Measurements from ENCODE around the gene TRUB1. TPM values are rescaled to one million over a fixed set of nuclear protein-coding genes. Genes with fewer than 3 reads are reported as not detected.

Gene TRUB1
- total RNA-seq, 1 experiment from 2014 or later = 30.4 TPM

- Histone ChIP-seq H3K9me3 (ENCODE audit: control insufficient read depth, insufficient read depth, low read depth, low read length) (no peaks in the 10 kb centered on the region), H3K4me3 (ENCODE audit: low read depth in 2 of 2, low read length in 2 of 2) (no peak overlapping the region), H3K36me3 (ENCODE audit: control insufficient read depth, insufficient read depth, low read length) (no peaks in the 10 kb centered on the region), H3K27ac (ENCODE audit: low read length) (no peak overlapping the region), H3K4me1 (ENCODE audit: control insufficient read depth, insufficient read depth, low read length) (peaks cover 4% of the 10 kb centered on the region; the same call in 1 of the 2 replicates), H3K27me3 (ENCODE audit: control insufficient read depth, insufficient read depth, low read length) (no peaks in the 10 kb centered on the region)
- TF ChIP-seq REST (IDR thresholded peaks at IDR 0.05; ENCODE audit: insufficient read depth in 1 of 2, low read depth in 2 of 2, low read length in 1 of 2) (no peak), TCF7L2 (IDR thresholded peaks at IDR 0.05; ENCODE audit: low read depth, low read length) (no peak), SIN3A (IDR thresholded peaks at IDR 0.05; ENCODE audit: borderline replicate concordance, insufficient read depth, low read depth, low read length) (no peak), POLR2AphosphoS5 (IDR thresholded peaks at IDR 0.05; ENCODE audit: low read depth, low read length) (no peak)
- TF ChIP-seq, protein P1, sequence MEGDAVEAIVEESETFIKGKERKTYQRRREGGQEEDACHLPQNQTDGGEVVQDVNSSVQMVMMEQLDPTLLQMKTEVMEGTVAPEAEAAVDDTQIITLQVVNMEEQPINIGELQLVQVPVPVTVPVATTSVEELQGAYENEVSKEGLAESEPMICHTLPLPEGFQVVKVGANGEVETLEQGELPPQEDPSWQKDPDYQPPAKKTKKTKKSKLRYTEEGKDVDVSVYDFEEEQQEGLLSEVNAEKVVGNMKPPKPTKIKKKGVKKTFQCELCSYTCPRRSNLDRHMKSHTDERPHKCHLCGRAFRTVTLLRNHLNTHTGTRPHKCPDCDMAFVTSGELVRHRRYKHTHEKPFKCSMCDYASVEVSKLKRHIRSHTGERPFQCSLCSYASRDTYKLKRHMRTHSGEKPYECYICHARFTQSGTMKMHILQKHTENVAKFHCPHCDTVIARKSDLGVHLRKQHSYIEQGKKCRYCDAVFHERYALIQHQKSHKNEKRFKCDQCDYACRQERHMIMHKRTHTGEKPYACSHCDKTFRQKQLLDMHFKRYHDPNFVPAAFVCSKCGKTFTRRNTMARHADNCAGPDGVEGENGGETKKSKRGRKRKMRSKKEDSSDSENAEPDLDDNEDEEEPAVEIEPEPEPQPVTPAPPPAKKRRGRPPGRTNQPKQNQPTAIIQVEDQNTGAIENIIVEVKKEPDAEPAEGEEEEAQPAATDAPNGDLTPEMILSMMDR (IDR thresholded peaks at IDR 0.05) = no peak
- in situ Hi-C loops (cut with HindIII; ENCODE audit: low pct_unique_long_range_greater_than_20kb, low sequenced_read_pairs) = no loop called here
- ATAC-seq (no peak), DNase-seq (ENCODE audit: low read depth, low spot score) (no peak)
- BruUV-seq (replicated peaks) = no TSS peak
- POLR2A ChIA-PET = no interaction called here
- CTCF ChIA-PET = no interaction called here
- intact Hi-C loops (cut with micrococcal nuclease; ENCODE audit: unreplicated experiment) = no loop called here
Observed at GRCh38 chr10:114920459-114920858, 17.5 kb upstream of the TRUB1 start.

GRCh38 chr10:114922003-114922402 lies 16.0 kb upstream of the TRUB1 start:
- in situ Hi-C loops (cut with HindIII; ENCODE audit: low pct_unique_long_range_greater_than_20kb, low sequenced_read_pairs) (no loop called here), intact Hi-C loops (cut with micrococcal nuclease; ENCODE audit: unreplicated experiment) (no loop called here)
- no peak for DNase-seq (ENCODE audit: low read depth, low spot score)
- TF ChIP-seq SIN3A (IDR thresholded peaks at IDR 0.05; ENCODE audit: borderline replicate concordance, insufficient read depth, low read depth, low read length) = no peak
- TF ChIP-seq, protein P1 (IDR thresholded peaks at IDR 0.05) = no peak
- no peak for TF ChIP-seq TCF7L2 (IDR thresholded peaks at IDR 0.05; ENCODE audit: low read depth, low read length)
- TF ChIP-seq REST (IDR thresholded peaks at IDR 0.05; ENCODE audit: insufficient read depth in 1 of 2, low read depth in 2 of 2, low read length in 1 of 2) = no peak
- no peak for TF ChIP-seq POLR2AphosphoS5 (IDR thresholded peaks at IDR 0.05; ENCODE audit: low read depth, low read length)
- no peaks in the 10 kb centered on the region for H3K27me3 ChIP-seq (ENCODE audit: control insufficient read depth, insufficient read depth, low read length)
- peaks cover 10% of the 10 kb centered on the region for H3K4me1 ChIP-seq (ENCODE audit: control insufficient read depth, insufficient read depth, low read length)
- no peak overlapping the region for H3K27ac ChIP-seq (ENCODE audit: low read length)
- ChIA-PET POLR2A (no interaction called here), CTCF (no interaction called here)
- no peak overlapping the region for H3K4me3 ChIP-seq (ENCODE audit: low read depth in 2 of 2, low read length in 2 of 2)
- ATAC-seq = no peak
- no TSS peak for BruUV-seq (replicated peaks)
- no peaks in the 10 kb centered on the region for H3K36me3 ChIP-seq (ENCODE audit: control insufficient read depth, insufficient read depth, low read length)
- H3K9me3 ChIP-seq (ENCODE audit: control insufficient read depth, insufficient read depth, low read depth, low read length) = no peaks in the 10 kb centered on the region

Measured in Panc1 (cell line).